NCI-H146 treated with DMSO at 0.1 percent for 48 hours (cell line): ENCODE measurements around the gene VMP1.
"Not testable (repeated sequence)": the region's sequence is repeated elsewhere in the genome, so short reads cannot be mapped to it uniquely, and the experiment has no call there.

Experiments
- DNase-seq: peaks from one replicate; lab custom pipeline; 2025; ENCODE audit not compliant: unreplicated experiment; lab: John Stamatoyannopoulos, UW

VMP1 gene

DNA sequence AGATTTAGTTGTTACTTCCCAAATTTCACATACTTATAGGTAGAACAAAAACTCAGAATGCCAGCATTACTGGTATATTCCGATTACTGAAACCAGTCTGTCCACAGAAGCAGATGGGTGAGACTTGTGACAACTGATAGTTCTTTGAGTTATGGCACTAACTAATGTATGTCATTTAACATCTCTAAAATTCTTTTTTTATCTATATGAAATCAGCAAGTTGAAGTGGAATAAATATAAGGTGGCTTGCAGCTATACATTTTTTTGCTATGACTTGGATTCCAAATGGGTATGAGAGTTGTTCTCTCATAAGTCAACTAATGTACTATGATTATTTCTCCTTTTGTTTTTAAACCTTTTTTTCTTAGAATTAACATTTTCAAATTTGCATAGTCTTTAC lies 69.1 kb downstream of the VMP1 start:
- DNase-seq = no peak

GRCh38 chr17:59777033-59777432 lies 69.6 kb downstream of the VMP1 start:
- DNase-seq = no peak

DNA sequence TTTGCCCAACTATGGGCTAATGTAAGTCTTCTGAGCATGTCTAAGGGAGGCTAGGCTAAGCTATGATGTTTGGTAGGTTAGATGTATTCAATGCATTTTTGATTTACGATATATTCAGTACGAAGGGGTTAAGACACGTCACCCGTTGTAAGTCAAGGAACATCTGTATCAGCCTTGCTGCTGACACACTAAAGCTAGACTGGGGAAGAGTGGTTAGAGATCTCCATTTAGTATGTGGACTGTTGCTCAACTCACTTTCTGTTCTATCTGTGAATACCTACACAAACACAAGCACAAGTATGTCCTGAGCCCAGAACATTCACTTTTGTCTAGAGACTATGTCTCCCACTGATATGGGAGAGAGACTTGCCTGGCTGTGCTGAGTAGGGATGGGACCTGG lies 71.5 kb downstream of the VMP1 start:
- no peak for DNase-seq

DNA sequence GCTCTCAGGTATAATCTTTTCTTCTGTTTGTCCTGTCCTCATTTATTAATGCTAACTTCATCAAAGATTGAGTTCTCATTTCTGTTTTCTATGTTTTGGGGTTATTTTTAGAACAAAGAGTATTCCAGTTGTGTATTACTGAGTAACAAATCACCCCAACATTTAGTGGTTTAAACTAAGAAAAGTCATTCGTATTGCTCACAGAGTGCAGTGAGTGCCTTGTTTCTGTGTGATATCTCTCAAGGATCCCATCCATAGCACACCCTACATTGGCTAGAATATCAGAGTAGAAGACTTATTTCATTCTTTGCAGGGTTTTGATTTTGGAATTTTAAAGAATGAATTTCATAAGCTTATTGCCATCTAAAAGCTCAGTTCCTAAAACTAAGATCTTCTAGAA lies 72.1 kb downstream of the VMP1 start:
- no peak for DNase-seq

DNA sequence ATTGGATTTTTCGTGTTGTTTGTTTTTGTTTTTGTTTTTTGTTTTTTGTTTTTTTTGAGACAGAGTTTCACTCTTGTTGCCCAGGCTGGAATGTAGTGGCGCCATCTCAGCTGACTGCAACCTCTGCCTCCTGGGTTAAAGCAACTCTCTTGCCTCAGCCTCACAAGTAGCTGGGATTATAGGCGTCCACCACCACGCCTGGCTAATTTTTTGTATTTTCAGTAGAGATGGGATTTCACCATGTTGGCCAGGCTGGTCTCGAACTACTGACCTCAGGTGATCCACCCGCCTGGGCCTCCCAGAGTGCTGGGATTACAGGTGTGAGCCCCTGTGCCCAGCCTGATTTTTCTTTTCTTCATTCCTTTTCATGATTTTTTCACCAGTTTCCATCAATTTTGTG lies 73.1 kb downstream of the VMP1 start:
- DNase-seq = not testable (repeated sequence)

DNA sequence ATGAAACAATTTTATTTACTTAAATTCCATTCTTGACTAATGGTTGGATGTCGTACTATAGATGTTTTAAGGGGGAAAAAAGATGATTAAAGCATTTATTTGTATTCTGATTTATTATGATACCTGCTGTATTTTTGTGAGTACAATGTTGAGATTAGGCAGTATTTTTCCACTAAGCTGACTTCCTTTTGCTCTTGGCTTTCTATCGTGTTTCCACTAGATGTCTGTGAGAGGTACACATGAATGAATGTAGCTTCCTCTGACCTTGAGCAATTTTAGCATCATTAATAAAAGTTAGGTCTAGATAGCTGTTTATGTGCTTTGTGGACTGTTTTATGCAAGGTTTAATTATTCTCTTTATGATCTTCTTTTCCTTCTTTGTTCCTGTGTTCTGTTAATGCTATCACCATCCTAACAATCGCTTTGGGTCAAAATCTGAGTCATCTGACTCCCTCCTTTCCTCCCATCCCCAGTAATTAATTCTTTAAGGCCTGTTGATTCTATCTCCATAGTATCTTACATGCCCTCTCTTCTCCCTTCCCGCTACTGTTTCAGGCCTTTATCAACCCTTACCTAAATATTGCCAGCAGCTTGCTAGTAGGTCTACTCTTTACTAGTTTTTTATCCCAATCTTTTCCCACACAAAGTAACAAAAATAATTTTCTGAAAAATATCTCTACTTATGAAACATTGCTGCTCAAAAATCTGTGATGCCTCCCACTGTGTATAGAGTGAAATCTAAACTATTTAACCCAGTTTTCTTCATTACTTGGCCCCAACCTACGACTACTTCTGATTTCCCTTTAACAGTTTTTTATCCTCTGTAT lies 76.0 kb downstream of the VMP1 start:
- DNase-seq = no peak

- no peak for DNase-seq
Measured at GRCh38 chr17:59785091-59785799, 77.8 kb downstream of the VMP1 start.

DNA sequence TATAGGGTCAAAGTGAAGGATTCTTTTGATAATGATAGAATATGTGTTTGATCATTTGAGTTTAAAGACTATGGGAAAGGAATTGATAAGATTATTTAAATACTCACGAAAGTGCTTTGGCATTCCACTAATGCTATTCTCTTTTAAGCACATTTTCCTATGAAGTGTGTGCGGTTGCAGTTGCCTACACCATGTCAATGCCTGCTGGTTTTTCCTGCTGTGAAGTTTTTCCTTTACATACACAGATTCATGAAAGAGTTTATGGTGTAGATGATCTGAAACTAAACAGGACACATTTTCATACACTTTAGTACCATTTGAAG lies 78.7 kb downstream of the VMP1 start:
- DNase-seq = no peak

DNA sequence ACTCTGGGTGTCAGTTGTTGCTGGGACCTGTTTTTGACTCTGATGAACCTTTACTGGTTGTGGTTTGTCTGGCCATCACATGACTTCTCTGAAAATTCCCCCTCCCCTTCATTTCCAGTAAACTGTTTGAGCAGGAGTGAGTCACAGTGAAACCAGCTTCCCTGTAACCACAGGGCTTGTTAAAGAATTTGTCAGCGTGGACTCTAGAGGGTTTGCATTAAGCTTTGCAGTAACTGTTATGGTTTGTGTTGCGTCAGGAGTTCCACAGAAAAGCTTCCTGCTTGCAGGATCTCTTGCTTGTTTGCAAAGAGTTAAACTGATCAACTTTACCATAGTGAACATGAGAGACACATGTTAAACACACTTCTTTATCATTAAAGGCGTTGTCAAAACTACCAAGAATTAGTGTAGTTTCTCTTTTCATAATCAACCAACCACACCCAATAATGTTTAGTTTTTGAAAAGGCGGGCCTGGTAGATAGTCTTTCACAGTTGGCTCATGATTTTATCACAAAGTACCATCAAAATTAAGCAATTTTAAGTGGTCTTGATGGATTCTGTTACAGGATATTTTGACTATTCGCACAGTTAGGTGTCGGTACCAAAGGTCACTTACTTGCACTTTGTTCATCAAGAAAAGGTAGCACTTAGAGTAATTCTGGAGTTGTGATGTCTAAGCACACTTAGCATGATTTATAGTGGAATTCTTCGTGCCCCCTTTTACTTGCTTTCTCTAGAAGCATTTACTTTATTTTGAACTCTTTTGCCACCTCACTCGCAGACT lies 79.3 kb downstream of the VMP1 start:
- no peak for DNase-seq

GRCh38 chr17:59789849-59790248 lies 82.4 kb downstream of the VMP1 start:
- not testable (repeated sequence) for DNase-seq

GRCh38 chr17:59790418-59790817 lies 83.0 kb downstream of the VMP1 start:
- not testable (repeated sequence) for DNase-seq

GRCh38 chr17:59790910-59791309 lies 83.5 kb downstream of the VMP1 start:
- no peak for DNase-seq

- no peak for DNase-seq
Measured at GRCh38 chr17:59791603-59792457, 84.4 kb downstream of the VMP1 start.

- not testable (repeated sequence) for DNase-seq
Measured at GRCh38 chr17:59792458-59792823, 85.0 kb downstream of the VMP1 start.

GRCh38 chr17:59793205-59793604 lies 85.8 kb downstream of the VMP1 start:
- DNase-seq = no peak

DNA sequence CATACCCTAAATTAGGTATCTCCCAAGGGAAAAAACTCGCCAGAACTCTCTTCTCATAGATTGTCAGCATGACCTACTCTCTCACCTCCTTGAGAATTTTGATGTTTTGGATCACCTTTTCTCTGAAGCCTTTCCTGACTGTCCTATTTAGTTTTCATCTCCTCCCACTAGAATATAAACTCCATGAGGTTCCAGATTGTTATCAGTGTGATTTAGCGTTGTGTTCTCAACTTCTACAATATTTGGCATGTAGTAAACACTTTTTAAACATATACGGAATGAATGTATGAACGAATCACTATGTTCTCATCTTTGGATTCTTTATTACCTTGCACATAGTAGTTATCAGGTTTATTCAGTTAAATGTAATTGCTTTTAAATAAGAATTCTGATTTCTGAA lies 88.7 kb downstream of the VMP1 start:
- no peak for DNase-seq

- no peak for DNase-seq
Measured at GRCh38 chr17:59796785-59797205, 89.3 kb downstream of the VMP1 start.

- DNase-seq = no peak
Measured at GRCh38 chr17:59798111-59798510, 90.7 kb downstream of the VMP1 start.

GRCh38 chr17:59800530-59800942 lies 93.1 kb downstream of the VMP1 start:
- no peak for DNase-seq

GRCh38 chr17:59802160-59802559 lies 94.7 kb downstream of the VMP1 start:
- no peak for DNase-seq

DNA sequence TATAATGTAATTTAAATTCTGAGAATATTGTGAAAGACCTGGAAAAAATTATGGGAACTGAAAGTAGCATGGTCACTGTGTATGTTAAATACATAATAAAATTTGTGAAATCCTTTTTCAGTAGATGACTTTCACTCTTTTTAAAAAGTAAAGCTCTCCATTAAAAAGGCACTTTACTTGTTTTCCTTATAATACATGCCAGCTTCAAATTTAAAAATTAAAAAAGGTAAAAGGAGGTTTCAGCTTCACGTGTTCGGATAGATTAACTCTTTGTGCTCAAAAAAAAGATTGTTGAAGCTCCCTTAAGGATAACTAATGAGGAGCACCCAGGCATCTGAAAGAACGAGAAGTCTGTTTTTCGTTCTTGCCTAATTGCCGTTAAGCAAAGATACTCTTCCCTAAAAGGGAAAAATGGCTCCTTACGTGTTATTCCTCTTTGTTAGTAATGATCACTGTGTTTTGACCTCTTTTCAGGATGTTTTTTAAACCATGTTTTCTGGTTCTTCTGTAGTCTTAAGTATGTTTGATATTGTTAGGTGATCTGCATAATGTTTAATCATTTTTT lies 97.5 kb downstream of the VMP1 start:
- no peak for DNase-seq
